Activated CD4-positive, alpha-beta T cell treated with anti-CD3 and anti-CD28 coated beads, Interleukin-2, Interleukin-6, amounts not matched to agents 100 ng/mL and 50 ng/mL, durations not matched to agents 16 hours and 8 hours (primary cell): Measurements from ENCODE around the gene HECTD4.
A peak's percentile ranks its signal among the peaks of the same experiment; 100 is the strongest.
"Not testable (repeated sequence)": the region's sequence is repeated elsewhere in the genome, so short reads cannot be mapped to it uniquely, and the experiment has no call there.

Experiments used
- DNase-seq: peaks from one replicate; pipeline ENCODE4 v3.0.0-alpha.2; 2020

The HECTD4 gene

GRCh38 chr12:112170971-112171596 is 211.1 kb downstream of the HECTD4 start:
- DNase-seq = no peak

GRCh38 chr12:112170376-112170775 is 211.9 kb downstream of the HECTD4 start:
- DNase-seq = peak; percentile 27

GRCh38 chr12:112169966-112170365 is 212.3 kb downstream of the HECTD4 start:
- no peak for DNase-seq

GRCh38 chr12:112169161-112169872 is 212.9 kb downstream of the HECTD4 start:
- DNase-seq = no peak

- no peak for DNase-seq
Measured at GRCh38 chr12:112168561-112168971, 213.7 kb downstream of the HECTD4 start.

- no peak for DNase-seq
Measured at GRCh38 chr12:112167718-112168525, 214.3 kb downstream of the HECTD4 start.

- no peak for DNase-seq
Measured at GRCh38 chr12:112167031-112167461, 215.2 kb downstream of the HECTD4 start.

- DNase-seq = no peak
Measured at GRCh38 chr12:112166051-112167015, 215.9 kb downstream of the HECTD4 start.

GRCh38 chr12:112165624-112166023 is 216.6 kb downstream of the HECTD4 start:
- no peak for DNase-seq

- no peak for DNase-seq
Measured at GRCh38 chr12:112164011-112164660, 218.1 kb downstream of the HECTD4 start.

- DNase-seq = no peak
Measured at GRCh38 chr12:112163471-112163991, 218.7 kb downstream of the HECTD4 start.

GRCh38 chr12:112163056-112163455 is 219.2 kb downstream of the HECTD4 start:
- no peak for DNase-seq

- no peak for DNase-seq
Measured at GRCh38 chr12:112162241-112162790, 219.9 kb downstream of the HECTD4 start.

GRCh38 chr12:112161711-112162110 is 220.5 kb downstream of the HECTD4 start:
- no peak for DNase-seq

GRCh38 chr12:112160611-112161010 is 221.6 kb downstream of the HECTD4 start:
- DNase-seq = no peak

GRCh38 chr12:112159146-112159541 is 223.1 kb downstream of the HECTD4 start:
- DNase-seq = no peak

GRCh38 chr12:112158461-112159145 is 223.6 kb downstream of the HECTD4 start:
- DNase-seq = not testable (repeated sequence)

GRCh38 chr12:112153893-112154219 is 228.4 kb downstream of the HECTD4 start:
- no peak for DNase-seq

- DNase-seq = no peak
Measured at GRCh38 chr12:112153181-112153892, 228.9 kb downstream of the HECTD4 start.
